Lower leg skin (tissue), 3 donors: Measurements from ENCODE around the gene AURKA.

Experiments
- CTCF ChIP-seq, 3 donors: fragments of 450-650 bp; IDR thresholded peaks; one replicate each; pipeline ENCODE4 v1.5.1; 2016; ENCODE audit warnings: antibody characterized with exemption in 3 of 3, mild to moderate bottlenecking in 3 of 3, moderate library complexity in 2 of 3
- POLR2A ChIP-seq, 2 donors: fragments of 450-650 bp; IDR thresholded peaks; one replicate each; pipeline ENCODE4 v1.6.1; 2016 to 2017; ENCODE audit warnings: antibody characterized with exemption in 2 of 2, mild to moderate bottlenecking in 1 of 2, moderate library complexity in 1 of 2

DNA sequence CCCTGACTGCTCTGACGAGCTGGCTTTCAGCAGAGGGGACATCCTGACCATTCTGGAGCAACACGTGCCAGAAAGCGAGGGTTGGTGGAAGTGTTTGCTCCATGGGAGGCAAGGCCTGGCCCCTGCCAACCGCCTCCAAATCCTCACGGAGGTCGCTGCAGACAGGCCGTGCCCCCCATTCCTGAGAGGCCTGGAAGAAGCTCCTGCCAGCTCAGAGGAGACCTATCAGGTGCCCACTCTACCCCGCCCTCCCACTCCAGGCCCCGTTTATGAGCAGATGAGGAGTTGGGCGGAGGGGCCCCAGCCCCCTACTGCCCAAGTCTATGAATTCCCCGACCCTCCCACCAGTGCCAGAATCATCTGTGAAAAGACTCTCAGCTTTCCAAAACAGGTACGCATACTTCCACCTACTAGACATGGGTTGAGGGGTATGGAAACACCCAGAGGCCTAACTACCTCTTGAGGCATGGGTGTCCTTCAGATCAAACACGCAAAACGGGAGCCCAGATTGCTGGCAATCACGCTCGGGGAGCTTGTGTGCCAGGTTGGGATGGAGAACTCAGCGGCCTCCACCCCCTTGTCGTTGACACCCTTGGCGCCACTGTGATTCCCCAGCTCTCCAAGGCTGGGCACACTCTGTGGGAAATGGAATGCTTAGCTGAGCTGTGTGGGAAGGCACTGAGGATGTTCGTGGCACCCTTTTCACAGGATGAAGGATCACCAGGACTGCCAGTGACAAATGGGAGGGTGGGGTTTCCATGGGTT lies 45.4 kb upstream of the AURKA start:
- no peak for TF ChIP-seq POLR2A (IDR thresholded peaks at IDR 0.05)
- TF ChIP-seq CTCF (IDR thresholded peaks at IDR 0.05): no peak
